Vagina (tissue), 2 donors: ENCODE results near the gene CDC42EP3.

ENCODE experiments used
- CTCF ChIP-seq, 3 experiments: fragments of 450-650 bp in 2 of 3; fragments of 200-600 bp in 1 of 3; sonication (generic) in 1 of 3; IDR thresholded peaks; one replicate each; pipeline ENCODE4 v1.5.1; 2017 to 2019; ENCODE audit warnings: antibody characterized with exemption in 3 of 3, mild to moderate bottlenecking in 2 of 3, moderate library complexity in 2 of 3
- POLR2AphosphoS5 ChIP-seq, 2 donors: sonication (generic); formaldehyde crosslinking; IDR thresholded peaks; one replicate each; pipeline ENCODE4 v1.9.0; 2017; ENCODE audit warnings: antibody characterized with exemption in 2 of 2, mild to moderate bottlenecking in 2 of 2, low read depth in 1 of 2; ENCODE audit not compliant: insufficient read depth in 1 of 2

GRCh38 chr2:37633234-37633633 lies 38.2 kb downstream of the CDC42EP3 start:
- TF ChIP-seq POLR2AphosphoS5 (IDR thresholded peaks at IDR 0.05; ENCODE audit: insufficient read depth in 1 of 2, low read depth in 1 of 2) (no peak), CTCF (IDR thresholded peaks at IDR 0.05) (no peak)
